A549 (cell line): Measurements from ENCODE around the gene RET. TPM values are rescaled to one million over a fixed set of nuclear protein-coding genes. Genes with fewer than 3 reads are reported as not detected.

Source experiments
- ATAC-seq, 2 experiments: fragments of 200-7000 bp in 1 of 2; fragments of >200 bp in 1 of 2; cut with Nextera tagmentation in 1 of 2; cut with Tn5 transposase in 1 of 2; 3 replicates each; pipeline versions ENCODE4 v1.8.0 to v1.9.1; 2018 to 2020; ENCODE audit warnings: mild to moderate bottlenecking in 1 of 2, moderate library complexity in 1 of 2
- CTCF ChIA-PET: fragments of 300-600 bp; sonication (Branson Sonifier 250); formaldehyde crosslinking; extraction: SDS; loops from one replicate; lab custom pipeline; 2021; ENCODE audit warnings: antibody characterized with exemption, inconsistent platforms; lab: Yijun Ruan, JAX
- POLR2A ChIA-PET: fragments of 350-600 bp; formaldehyde crosslinking; extraction: SDS; loops from one replicate; lab custom pipeline; 2021; ENCODE audit warnings: antibody characterized with exemption, inconsistent platforms; lab: Yijun Ruan, JAX
- DNase-seq, 2 experiments: peaks; one replicate each; pipeline versions ENCODE4 v3.0.0 to v3.0.0-alpha.2; 2011 to 2016; ENCODE audit warnings: low read depth in 1 of 2, low spot score in 1 of 2
- FAIRE-seq: peaks from 2 replicates; lab custom pipeline; 2011; peaks lifted over from hg19 to GRCh38; lab: Jason Lieb, UNC
- H3K27ac ChIP-seq, 2 experiments: fragments of >200 bp; sonication (Bioruptor Twin); formaldehyde crosslinking; 3 replicates each; pipeline ENCODE4 v1.5.1; 2016 to 2017
- H3K4me1 ChIP-seq: fragments of >200 bp; sonication (Bioruptor Twin); formaldehyde crosslinking; 3 replicates; pipeline ENCODE4 v1.6.1; 2016
- H3K4me2 ChIP-seq: fragments of >200 bp; sonication (Bioruptor Twin); formaldehyde crosslinking; 3 replicates; pipeline ENCODE4 v1.6.1; 2016
- H3K4me3 ChIP-seq: fragments of >200 bp; sonication (Bioruptor Twin); formaldehyde crosslinking; 3 replicates; pipeline ENCODE4 v1.5.1; 2016
- H3K9me3 ChIP-seq: fragments of >200 bp; sonication (Bioruptor Twin); formaldehyde crosslinking; 3 replicates; pipeline ENCODE4 v1.6.1; 2016
- ATOH8 ChIP-seq: fragments of 250-450 bp; sonication (Bioruptor Pico); IDR thresholded peaks from 2 replicates; pipeline ENCODE4 v1.5.0; 2020; ENCODE audit warnings: low read depth, mild to moderate bottlenecking, moderate library complexity
- BHLHE40 ChIP-seq: IDR thresholded peaks from 2 replicates; pipeline ENCODE4 v1.6.1; 2012; ENCODE audit warnings: low read depth, low read length, inconsistent platforms
- CBX2 ChIP-seq: fragments of 200-600 bp; sonication (generic); IDR thresholded peaks from 2 replicates; pipeline ENCODE4 v1.6.1; 2016; ENCODE audit warnings: low read depth, mild to moderate bottlenecking, borderline replicate concordance
- CBX8 ChIP-seq: fragments of 200-600 bp; sonication (generic); IDR thresholded peaks from 2 replicates; pipeline ENCODE4 v1.6.1; 2016
- CEBPB ChIP-seq, 2 experiments: fragments of >200 bp in 1 of 2; sonication (Bioruptor Twin) in 1 of 2; formaldehyde crosslinking in 1 of 2; IDR thresholded peaks; 2 replicates each; pipeline ENCODE4 v1.6.1; 2012 to 2016
- CHD2 ChIP-seq: fragments of 150-350 bp; IDR thresholded peaks from 2 replicates; pipeline ENCODE4 v1.6.1; 2014; ENCODE audit warnings: low read length; ENCODE audit not compliant: partially characterized antibody
- CTCF ChIP-seq: fragments of >200 bp; sonication (Bioruptor Twin); formaldehyde crosslinking; IDR thresholded peaks from 3 replicates; pipeline ENCODE4 v1.5.1; 2016
- E2F6 ChIP-seq: IDR thresholded peaks from 2 replicates; pipeline ENCODE4 v1.6.1; 2012; ENCODE audit warnings: low read depth, borderline replicate concordance
- EHF ChIP-seq: fragments of 250-450 bp; sonication (Bioruptor Pico); IDR thresholded peaks from 2 replicates; pipeline ENCODE4 v1.5.0; 2020; ENCODE audit warnings: mild to moderate bottlenecking
- EHMT2 ChIP-seq: fragments of 200-600 bp; sonication (generic); IDR thresholded peaks from 2 replicates; pipeline ENCODE4 v1.6.1; 2016; ENCODE audit warnings: antibody characterized with exemption, low read depth, mild to moderate bottlenecking, moderate library complexity
- FOXS1 ChIP-seq: fragments of 250-450 bp; sonication (Bioruptor Pico); IDR thresholded peaks from 2 replicates; pipeline ENCODE4 v1.5.0; 2020; ENCODE audit warnings: mild to moderate bottlenecking, moderate library complexity
- HMGXB4 ChIP-seq: fragments of 250-450 bp; sonication (Bioruptor Pico); IDR thresholded peaks from 2 replicates; pipeline ENCODE4 v1.5.0; 2021; ENCODE audit warnings: mild to moderate bottlenecking, moderate library complexity, borderline replicate concordance
- HOXA7 ChIP-seq: fragments of 250-450 bp; sonication (Bioruptor Pico); IDR thresholded peaks from 2 replicates; pipeline ENCODE4 v1.5.0; 2020; ENCODE audit warnings: mild to moderate bottlenecking, moderate library complexity
- HOXB13 ChIP-seq: fragments of 250-450 bp; sonication (Bioruptor Pico); IDR thresholded peaks from 2 replicates; pipeline ENCODE4 v1.5.0; 2020; ENCODE audit warnings: low read depth, mild to moderate bottlenecking, moderate library complexity
- JUN ChIP-seq, 2 experiments: fragments of >200 bp; sonication (Bioruptor Twin); formaldehyde crosslinking; IDR thresholded peaks; 2 replicates in 1 of 2; 3 replicates in 1 of 2; pipeline ENCODE4 v1.6.1; 2016 to 2017
- KDM5A ChIP-seq: fragments of 200-600 bp; sonication (generic); IDR thresholded peaks from 2 replicates; pipeline ENCODE4 v1.6.1; 2016; ENCODE audit warnings: antibody characterized with exemption, mild to moderate bottlenecking
- MAZ ChIP-seq: fragments of 150-350 bp; IDR thresholded peaks from 2 replicates; pipeline ENCODE4 v1.6.1; 2014; ENCODE audit warnings: antibody characterized with exemption, low read depth, low read length, borderline replicate concordance
- NFE2L2 ChIP-seq: fragments of 150-350 bp; conservative IDR thresholded peaks from 2 replicates; pipeline ENCODE4 v1.6.1; 2014; ENCODE audit warnings: low read length
- NR3C1 ChIP-seq: fragments of >200 bp; sonication (Bioruptor Twin); formaldehyde crosslinking; IDR thresholded peaks from 3 replicates; pipeline ENCODE4 v1.6.1; 2017
- PBX3 ChIP-seq: IDR thresholded peaks from 2 replicates; pipeline ENCODE4 v1.6.1; 2012
- PHF8 ChIP-seq: fragments of 200-600 bp; sonication (generic); IDR thresholded peaks from 2 replicates; pipeline ENCODE4 v1.6.1; 2016; ENCODE audit warnings: low read depth, mild to moderate bottlenecking, antibody characterized with exemption, moderate library complexity, borderline replicate concordance
- RAD21 ChIP-seq, 2 experiments: fragments of >200 bp in 1 of 2; sonication (Bioruptor Twin) in 1 of 2; formaldehyde crosslinking in 1 of 2; IDR thresholded peaks in 1 of 2; conservative IDR thresholded peaks in 1 of 2; 2 replicates in 1 of 2; 3 replicates in 1 of 2; pipeline ENCODE4 v1.6.1; 2012 to 2018; ENCODE audit warnings: inconsistent platforms in 1 of 2
- RCOR1 ChIP-seq: fragments of 150-350 bp; IDR thresholded peaks from 2 replicates; pipeline ENCODE4 v1.6.1; 2014; ENCODE audit warnings: antibody characterized with exemption, low read length, low read depth
- SREBF2 ChIP-seq: fragments of 450-650 bp; IDR thresholded peaks from 2 replicates; pipeline ENCODE4 v1.6.1; 2014; ENCODE audit warnings: mild to moderate bottlenecking, moderate library complexity
- TFCP2L1 ChIP-seq: fragments of 250-450 bp; sonication (Bioruptor Pico); IDR thresholded peaks from 2 replicates; pipeline ENCODE4 v1.5.0; 2021; ENCODE audit warnings: mild to moderate bottlenecking
- TP53 ChIP-seq: fragments of 250-450 bp; sonication (Bioruptor Pico); IDR thresholded peaks from 2 replicates; pipeline ENCODE4 v1.5.0; 2021; ENCODE audit warnings: mild to moderate bottlenecking, moderate library complexity
- ZFP36 ChIP-seq: fragments of 450-650 bp; IDR thresholded peaks from 2 replicates; pipeline ENCODE4 v1.6.1; 2014; ENCODE audit warnings: borderline replicate concordance; ENCODE audit not compliant: partially characterized antibody
- WGBS: methylation state at CpG from one replicate; pipeline ENCODE4 v1.1.6; 2017; ENCODE audit errors: missing lambda C conversion rate; 5-methylcytosine and 5-hydroxymethylcytosine counted together
- polyA plus RNA-seq, 4 experiments: library from polyadenylated mRNA; depleted of rRNA in 3 of 4; stranded (reverse); fragments of >200 nt; fragmentation: RNase III in 1 of 4; extraction: RNeasy Plus Mini Kit Qiagen cat#74134 plus additional on column Dnase treatment in 1 of 4; gene quantifications; 2 replicates in 3 of 4; 3 replicates in 1 of 4; pipeline ENCODE4 v1.2.3, GENCODE V29; 2011 to 2017

Gene RET
- polyA plus RNA-seq, 2 of the 4 experiments (the other 2 are of a cell fraction): 0.08 to 0.41 TPM

- no peak for ATAC-seq
- H3K27ac ChIP-seq: no peak overlapping the region
- WGBS: 14% methylated on average over 1 of the region's 4 CpGs
- FAIRE-seq: no peak
- no peak for TF ChIP-seq SREBF2
- no peak for TF ChIP-seq CEBPB (IDR thresholded peaks at IDR 0.05)
- no peak for TF ChIP-seq BHLHE40
- no peak for TF ChIP-seq PBX3
- TF ChIP-seq MAZ: no peak
- TF ChIP-seq NFE2L2: no peak
- no peak for TF ChIP-seq HOXB13 (CRISPR knock-in tag)
- TF ChIP-seq TP53 (CRISPR knock-in tag): no peak
- TF ChIP-seq KDM5A: no peak
- no peak for TF ChIP-seq CTCF
- TF ChIP-seq CHD2: no peak
- TF ChIP-seq E2F6: no peak
- TF ChIP-seq TFCP2L1 (CRISPR knock-in tag): no peak
- TF ChIP-seq RCOR1: no peak
- no peak for TF ChIP-seq EHMT2
- no peak for TF ChIP-seq FOXS1 (CRISPR knock-in tag)
- TF ChIP-seq RAD21 (conservative IDR thresholded peaks at IDR 0.05 in 1 of 2, IDR thresholded peaks at IDR 0.05 in 1 of 2): no peak
- H3K4me1 ChIP-seq: no peaks in the 10 kb centered on the region
- ChIA-PET POLR2A (no interaction called here), CTCF (interaction anchor here (0.6 to 1.6 kb wide), 5 partner anchors 11 to 293 kb away, joined by 3 to 5 read pairs (median 5); no protein-coding TSS in a partner anchor)
- no peak overlapping the region for H3K4me3 ChIP-seq
- DNase-seq: no peak
- H3K4me2 ChIP-seq: no peak overlapping the region
- H3K9me3 ChIP-seq: no peaks in the 10 kb centered on the region
These were observed 45.2 kb downstream of the RET start for GRCh38 chr10:43122096-43122495.

GRCh38 chr10:43122826-43123225 lies 46.0 kb downstream of the RET start:
- TF ChIP-seq HMGXB4 (CRISPR knock-in tag): no peak
- no peak for TF ChIP-seq EHMT2
- TF ChIP-seq CBX8: no peak
- TF ChIP-seq EHF (CRISPR knock-in tag): no peak
- TF ChIP-seq MAZ: no peak
- TF ChIP-seq JUN (IDR thresholded peaks at IDR 0.05): no peak
- no peak for TF ChIP-seq ATOH8
- no peak for TF ChIP-seq PHF8
- no peak for TF ChIP-seq NR3C1
- no peak for TF ChIP-seq HOXA7 (CRISPR knock-in tag)
- no peak for TF ChIP-seq CBX2
- TF ChIP-seq ZFP36: no peak
- DNase-seq (no peak), FAIRE-seq (no peak), ATAC-seq (no peak)
- Histone ChIP-seq H3K4me3 (no peak overlapping the region), H3K9me3 (no peaks in the 10 kb centered on the region), H3K4me2 (no peak overlapping the region), H3K4me1 (no peaks in the 10 kb centered on the region), H3K27ac (no peak overlapping the region)
- CTCF ChIA-PET: interaction anchor here (1.2 to 1.6 kb wide), 4 partner anchors 10 to 256 kb away, joined by 3 to 5 read pairs (median 5); no protein-coding TSS in a partner anchor
- 75% methylated on average over 7 of the region's 7 CpGs for WGBS
- POLR2A ChIA-PET: no interaction called here
